Fibroblast of lung (primary cell): ENCODE results near the gene TBC1D19. TPM values are rescaled to one million over a fixed set of nuclear protein-coding genes. Genes with fewer than 3 reads are reported as not detected.

Experiments
- DNase-seq, 2 donors: peaks; one replicate each; pipeline versions ENCODE4 v3.0.0 to v3.0.0-alpha.2; 2010; ENCODE audit warnings: low read depth in 2 of 2
- H2AFZ ChIP-seq: 2 replicates; pipeline ENCODE4 v1.5.1; 2012; ENCODE audit warnings: low read length, control low read depth, inconsistent platforms
- H3K27ac ChIP-seq: 2 replicates; pipeline ENCODE4 v1.5.1; 2011; ENCODE audit warnings: low read length, control low read depth; ENCODE audit not compliant: insufficient read depth
- H3K27me3 ChIP-seq: 2 replicates; pipeline ENCODE4 v1.5.1; 2011; ENCODE audit warnings: mild to moderate bottlenecking, low read length; ENCODE audit not compliant: control insufficient read depth, insufficient read depth
- H3K36me3 ChIP-seq: 2 replicates; pipeline ENCODE4 v1.5.1; 2011; ENCODE audit warnings: low read length; ENCODE audit not compliant: control insufficient read depth, insufficient read depth
- H3K4me1 ChIP-seq: 2 replicates; pipeline ENCODE4 v1.5.1; 2011; ENCODE audit warnings: low read length; ENCODE audit not compliant: control insufficient read depth, insufficient read depth; ENCODE audit errors: extremely low read depth
- H3K4me2 ChIP-seq: 2 replicates; pipeline ENCODE4 v1.5.1; 2011; ENCODE audit warnings: low read length, control low read depth; ENCODE audit not compliant: insufficient read depth; ENCODE audit errors: extremely low read depth
- H3K4me3 ChIP-seq, 4 experiments: fragments of 200-600 bp in 1 of 4; sonication (generic) in 1 of 4; replicated peaks in 1 of 4; 2 replicates each; pipeline ENCODE4 v1.5.1; 2011 to 2016; ENCODE audit warnings: low read length in 4 of 4, low read depth in 3 of 4, mild to moderate bottlenecking in 3 of 4, control low read depth in 2 of 4, inconsistent platforms in 1 of 4, mixed read lengths in 1 of 4; ENCODE audit not compliant: insufficient read depth in 1 of 4; ENCODE audit errors: control extremely low read depth in 1 of 4
- H3K79me2 ChIP-seq: 2 replicates; pipeline ENCODE4 v1.5.1; 2012; ENCODE audit warnings: mild to moderate bottlenecking, low read length, inconsistent platforms; ENCODE audit not compliant: control insufficient read depth, insufficient read depth
- H3K9ac ChIP-seq: 2 replicates; pipeline ENCODE4 v1.5.1; 2011; ENCODE audit warnings: mild to moderate bottlenecking, low read length, control low read depth; ENCODE audit not compliant: insufficient read depth
- H3K9me3 ChIP-seq: 2 replicates; pipeline ENCODE4 v1.5.1; 2012; ENCODE audit warnings: low read depth, low read length; ENCODE audit not compliant: control insufficient read depth, insufficient read depth
- H4K20me1 ChIP-seq: 2 replicates; pipeline ENCODE4 v1.5.1; 2011; ENCODE audit warnings: low read length; ENCODE audit not compliant: control insufficient read depth, insufficient read depth; ENCODE audit errors: extremely low read depth
- EZH2 ChIP-seq: IDR thresholded peaks from 2 replicates; pipeline ENCODE4 v1.5.1; 2012; ENCODE audit warnings: low read length, control low read depth, mild to moderate bottlenecking; ENCODE audit errors: missing control alignments
- polyA plus RNA-seq, 2 donors: library from polyadenylated mRNA; depleted of rRNA in 1 of 2; stranded (reverse) in 1 of 2; unstranded in 1 of 2; fragments of >200 nt; gene quantifications; 2 replicates each; pipeline ENCODE4 v1.2.1, GENCODE V29; 2011 to 2012; ENCODE audit warnings: missing spikeins in 1 of 2
- total RNA-seq: library from RNA; depleted of rRNA; stranded (reverse); fragments of >200 nt; gene quantifications from 2 replicates; pipeline ENCODE4 v1.2.1, GENCODE V29; 2014
- TF ChIP-seq, protein P1 (sequence below), 2 donors: IDR thresholded peaks in 1 of 2; conservative IDR thresholded peaks in 1 of 2; 1 replicate in 1 of 2; 2 replicates in 1 of 2; pipeline ENCODE4 v1.5.1; 2011 to 2012; ENCODE audit warnings: low read length in 2 of 2, control low read depth in 1 of 2, inconsistent platforms in 1 of 2, low read depth in 1 of 2, mild to moderate bottlenecking in 1 of 2

The TBC1D19 gene
- total and polyA plus RNA-seq, 2 donors (not counting 1 experiment from before 2014, with no cell fraction given) = 38.2 to 132 TPM

DNA sequence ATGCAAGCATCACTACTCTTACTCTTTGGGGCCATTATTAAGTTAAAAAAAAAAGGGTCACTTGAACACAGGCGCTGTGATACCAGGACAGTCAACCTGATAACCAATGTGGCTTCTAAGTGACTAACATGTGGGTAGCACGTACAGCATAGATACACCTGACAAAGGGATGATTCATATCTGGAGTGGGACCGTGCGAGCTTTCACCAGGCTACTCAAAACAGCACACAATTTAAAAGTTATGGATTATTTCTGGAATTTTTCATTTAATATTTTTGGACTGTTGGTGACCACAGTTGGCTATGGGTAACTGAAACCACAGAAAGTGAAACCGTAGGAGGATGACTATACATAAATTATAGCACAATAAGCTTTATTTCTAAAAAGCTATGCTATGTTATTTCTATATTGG lies 162.9 kb downstream of the TBC1D19 start:
- H3K4me1 ChIP-seq = no peaks in the 10 kb centered on the region
- DNase-seq = peak in 1 of 2 donors; percentile 26
- H3K9ac ChIP-seq = no peak overlapping the region
- H3K4me3 ChIP-seq = no peak overlapping the region
- no peak for TF ChIP-seq EZH2
- TF ChIP-seq, protein P1, sequence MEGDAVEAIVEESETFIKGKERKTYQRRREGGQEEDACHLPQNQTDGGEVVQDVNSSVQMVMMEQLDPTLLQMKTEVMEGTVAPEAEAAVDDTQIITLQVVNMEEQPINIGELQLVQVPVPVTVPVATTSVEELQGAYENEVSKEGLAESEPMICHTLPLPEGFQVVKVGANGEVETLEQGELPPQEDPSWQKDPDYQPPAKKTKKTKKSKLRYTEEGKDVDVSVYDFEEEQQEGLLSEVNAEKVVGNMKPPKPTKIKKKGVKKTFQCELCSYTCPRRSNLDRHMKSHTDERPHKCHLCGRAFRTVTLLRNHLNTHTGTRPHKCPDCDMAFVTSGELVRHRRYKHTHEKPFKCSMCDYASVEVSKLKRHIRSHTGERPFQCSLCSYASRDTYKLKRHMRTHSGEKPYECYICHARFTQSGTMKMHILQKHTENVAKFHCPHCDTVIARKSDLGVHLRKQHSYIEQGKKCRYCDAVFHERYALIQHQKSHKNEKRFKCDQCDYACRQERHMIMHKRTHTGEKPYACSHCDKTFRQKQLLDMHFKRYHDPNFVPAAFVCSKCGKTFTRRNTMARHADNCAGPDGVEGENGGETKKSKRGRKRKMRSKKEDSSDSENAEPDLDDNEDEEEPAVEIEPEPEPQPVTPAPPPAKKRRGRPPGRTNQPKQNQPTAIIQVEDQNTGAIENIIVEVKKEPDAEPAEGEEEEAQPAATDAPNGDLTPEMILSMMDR (conservative IDR thresholded peaks at IDR 0.05 in 1 of 2, IDR thresholded peaks at IDR 0.05 in 1 of 2; ENCODE audit: low read depth in 1 of 2, low read length in 2 of 2) = no peak
- no peaks in the 10 kb centered on the region for H3K9me3 ChIP-seq
- H4K20me1 ChIP-seq = no peaks in the 10 kb centered on the region
- peaks cover 2% of the 10 kb centered on the region for H3K36me3 ChIP-seq
- H3K27me3 ChIP-seq = no peaks in the 10 kb centered on the region
- H3K4me2 ChIP-seq = no peak overlapping the region
- no peaks in the 10 kb centered on the region for H3K79me2 ChIP-seq
- H3K27ac ChIP-seq = no peak overlapping the region
- H2AFZ ChIP-seq = no peak overlapping the region

DNA sequence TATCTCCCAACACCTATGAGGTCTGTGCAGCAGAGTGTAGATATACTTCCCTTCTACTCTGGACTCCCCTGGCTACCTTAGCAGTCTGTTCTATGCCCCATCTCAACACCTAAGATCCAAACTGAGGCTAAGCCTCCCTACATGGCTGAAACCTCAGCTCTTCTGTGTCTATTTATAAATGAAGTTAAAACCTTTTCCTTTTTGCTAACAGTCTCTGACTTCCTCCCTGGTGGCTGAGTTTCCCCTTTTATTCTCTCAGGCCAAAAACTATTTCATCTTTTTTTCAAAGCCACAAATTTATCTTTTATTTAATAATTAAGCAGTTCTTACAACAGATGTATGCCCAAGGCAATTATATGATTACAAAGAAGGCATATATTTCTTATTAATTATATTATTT lies 164.9 kb downstream of the TBC1D19 start:
- no peak for DNase-seq
- no peaks in the 10 kb centered on the region for H3K27me3 ChIP-seq
- H3K36me3 ChIP-seq = peaks cover 2% of the 10 kb centered on the region
- no peak overlapping the region for H3K9ac ChIP-seq
- no peak overlapping the region for H2AFZ ChIP-seq
- no peaks in the 10 kb centered on the region for H3K9me3 ChIP-seq
- no peaks in the 10 kb centered on the region for H3K4me1 ChIP-seq
- no peaks in the 10 kb centered on the region for H3K79me2 ChIP-seq
- H3K4me3 ChIP-seq = no peak overlapping the region
- H3K4me2 ChIP-seq = no peak overlapping the region
- no peak for TF ChIP-seq EZH2
- TF ChIP-seq, protein P1 (conservative IDR thresholded peaks at IDR 0.05 in 1 of 2, IDR thresholded peaks at IDR 0.05 in 1 of 2; ENCODE audit: low read depth in 1 of 2, low read length in 2 of 2) = no peak
- no peak overlapping the region for H3K27ac ChIP-seq
- no peaks in the 10 kb centered on the region for H4K20me1 ChIP-seq

DNA sequence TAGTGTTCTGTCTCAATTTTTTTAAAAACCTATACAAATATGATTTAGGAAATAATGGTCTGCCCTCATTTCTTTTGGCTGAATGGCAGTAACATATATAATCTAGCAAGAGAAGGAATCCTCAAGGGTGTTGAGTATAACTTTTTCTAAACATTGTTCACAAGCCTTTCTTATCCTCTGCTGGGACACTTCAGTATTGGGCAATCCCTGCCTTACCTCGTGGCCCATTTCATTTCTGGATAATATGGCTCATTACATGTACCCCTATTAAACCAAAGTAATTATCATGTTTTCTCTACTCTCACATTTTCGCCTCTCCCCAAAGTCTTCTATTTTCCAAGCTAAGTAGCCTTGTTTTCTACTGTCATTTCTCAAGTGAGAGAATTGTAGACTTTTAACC lies 166.0 kb downstream of the TBC1D19 start:
- no peaks in the 10 kb centered on the region for H3K9me3 ChIP-seq

More for the DNA sequence above, 166.0 kb downstream of the TBC1D19 start:
- Histone ChIP-seq H2AFZ (no peak overlapping the region), H3K27me3 (no peaks in the 10 kb centered on the region), H3K36me3 (peaks cover 2% of the 10 kb centered on the region), H3K79me2 (no peaks in the 10 kb centered on the region), H3K9ac (no peak overlapping the region), H3K27ac (no peak overlapping the region), H4K20me1 (no peaks in the 10 kb centered on the region), H3K4me3 (no peak overlapping the region), H3K4me2 (no peak overlapping the region), H3K4me1 (no peaks in the 10 kb centered on the region)
- TF ChIP-seq EZH2 = no peak
- TF ChIP-seq, protein P1 (conservative IDR thresholded peaks at IDR 0.05 in 1 of 2, IDR thresholded peaks at IDR 0.05 in 1 of 2; ENCODE audit: low read depth in 1 of 2, low read length in 2 of 2) = no peak
- no peak for DNase-seq
